Gastroesophageal sphincter (tissue), 4 donors: ENCODE data around the gene ACSF3. TPM values are rescaled to one million over a fixed set of nuclear protein-coding genes. Genes with fewer than 3 reads are reported as not detected.

Experiments used
- ATAC-seq: fragments of 150-250 bp; one replicate; pipeline ENCODE4 v1.9.1; 2016; ENCODE audit warnings: mild to moderate bottlenecking, moderate library complexity
- H3K27ac ChIP-seq, 4 donors: fragments of 200-600 bp; sonication (generic) in 3 of 4; 1 replicate in 3 of 4; 2 replicates in 1 of 4; pipeline ENCODE4 v1.5.1; 2016 to 2019
- H3K27me3 ChIP-seq: fragments of 200-600 bp; sonication (generic); one replicate; pipeline ENCODE4 v1.5.1; 2019
- H3K36me3 ChIP-seq, 2 donors: fragments of 200-600 bp; sonication (generic); one replicate each; pipeline ENCODE4 v1.5.1; 2019; ENCODE audit warnings: control low read depth in 1 of 2
- H3K4me1 ChIP-seq, 3 donors: fragments of 200-600 bp; sonication (generic); 1 replicate in 2 of 3; 2 replicates in 1 of 3; pipeline ENCODE4 v1.5.1; 2016 to 2019; ENCODE audit warnings: control low read depth in 2 of 3
- H3K4me3 ChIP-seq, 2 donors: fragments of 200-600 bp; sonication (generic); one replicate each; pipeline ENCODE4 v1.5.1; 2019; ENCODE audit warnings: mild to moderate bottlenecking in 1 of 2, moderate library complexity in 1 of 2
- H3K9me3 ChIP-seq, 3 donors: fragments of 200-600 bp; sonication (generic); one replicate each; pipeline ENCODE4 v1.5.1; 2017 to 2019; ENCODE audit warnings: control low read depth in 2 of 3
- EP300 ChIP-seq: sonication (generic); formaldehyde crosslinking; IDR thresholded peaks from one replicate; pipeline ENCODE4 v1.6.1; 2017; ENCODE audit warnings: antibody characterized with exemption, mild to moderate bottlenecking
- POLR2A ChIP-seq, 2 donors: fragments of 450-650 bp; IDR thresholded peaks; one replicate each; pipeline ENCODE4 v1.6.1; 2017; ENCODE audit warnings: antibody characterized with exemption in 2 of 2, mild to moderate bottlenecking in 2 of 2, moderate library complexity in 1 of 2
- POLR2AphosphoS5 ChIP-seq: sonication (generic); formaldehyde crosslinking; IDR thresholded peaks from one replicate; pipeline ENCODE4 v1.6.1; 2017; ENCODE audit warnings: antibody characterized with exemption
- WGBS, 2 donors: methylation state at CpG; one replicate each; pipeline ENCODE4 v1.1.5; 2018; ENCODE audit warnings: low coverage in 1 of 2; 5-methylcytosine and 5-hydroxymethylcytosine counted together
- total RNA-seq, 4 donors: library from RNA; depleted of rRNA; stranded (reverse); fragments of >200 nt; gene quantifications; one replicate each; pipeline ENCODE4 v1.1.0, GENCODE V29; 2016
- TF ChIP-seq, protein P1 (sequence below), 4 experiments: fragments of 200-600 bp in 2 of 4; fragments of 450-650 bp in 2 of 4; sonication (generic) in 1 of 4; IDR thresholded peaks; one replicate each; pipeline ENCODE4 v1.5.1; 2017 to 2019; ENCODE audit warnings: antibody characterized with exemption in 4 of 4, mild to moderate bottlenecking in 2 of 4, moderate library complexity in 2 of 4

The ACSF3 gene
- total RNA-seq, 4 donors from 2014 or later = 14.5 to 33.8 (median 28.8) TPM

GRCh38 chr16:89061086-89061485, 32.6 kb upstream of the ACSF3 start:
- H3K4me3 ChIP-seq = no peak overlapping the region
- peaks cover 84% of the 10 kb centered on the region for H3K27me3 ChIP-seq
- H3K27ac ChIP-seq = no peak overlapping the region
- TF ChIP-seq POLR2A (IDR thresholded peaks at IDR 0.05) (no peak), POLR2AphosphoS5 (no peak), EP300 (no peak)
- TF ChIP-seq, protein P1, sequence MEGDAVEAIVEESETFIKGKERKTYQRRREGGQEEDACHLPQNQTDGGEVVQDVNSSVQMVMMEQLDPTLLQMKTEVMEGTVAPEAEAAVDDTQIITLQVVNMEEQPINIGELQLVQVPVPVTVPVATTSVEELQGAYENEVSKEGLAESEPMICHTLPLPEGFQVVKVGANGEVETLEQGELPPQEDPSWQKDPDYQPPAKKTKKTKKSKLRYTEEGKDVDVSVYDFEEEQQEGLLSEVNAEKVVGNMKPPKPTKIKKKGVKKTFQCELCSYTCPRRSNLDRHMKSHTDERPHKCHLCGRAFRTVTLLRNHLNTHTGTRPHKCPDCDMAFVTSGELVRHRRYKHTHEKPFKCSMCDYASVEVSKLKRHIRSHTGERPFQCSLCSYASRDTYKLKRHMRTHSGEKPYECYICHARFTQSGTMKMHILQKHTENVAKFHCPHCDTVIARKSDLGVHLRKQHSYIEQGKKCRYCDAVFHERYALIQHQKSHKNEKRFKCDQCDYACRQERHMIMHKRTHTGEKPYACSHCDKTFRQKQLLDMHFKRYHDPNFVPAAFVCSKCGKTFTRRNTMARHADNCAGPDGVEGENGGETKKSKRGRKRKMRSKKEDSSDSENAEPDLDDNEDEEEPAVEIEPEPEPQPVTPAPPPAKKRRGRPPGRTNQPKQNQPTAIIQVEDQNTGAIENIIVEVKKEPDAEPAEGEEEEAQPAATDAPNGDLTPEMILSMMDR (IDR thresholded peaks at IDR 0.05) = no peak
- H3K4me1 ChIP-seq = no peaks in the 10 kb centered on the region
- no peaks in the 10 kb centered on the region for H3K9me3 ChIP-seq
- no peak for ATAC-seq
- WGBS, 2 donors = 73 to 74% methylated on average over 10 to 19 of the region's 21 CpGs
- H3K36me3 ChIP-seq = no peaks in the 10 kb centered on the region

DNA sequence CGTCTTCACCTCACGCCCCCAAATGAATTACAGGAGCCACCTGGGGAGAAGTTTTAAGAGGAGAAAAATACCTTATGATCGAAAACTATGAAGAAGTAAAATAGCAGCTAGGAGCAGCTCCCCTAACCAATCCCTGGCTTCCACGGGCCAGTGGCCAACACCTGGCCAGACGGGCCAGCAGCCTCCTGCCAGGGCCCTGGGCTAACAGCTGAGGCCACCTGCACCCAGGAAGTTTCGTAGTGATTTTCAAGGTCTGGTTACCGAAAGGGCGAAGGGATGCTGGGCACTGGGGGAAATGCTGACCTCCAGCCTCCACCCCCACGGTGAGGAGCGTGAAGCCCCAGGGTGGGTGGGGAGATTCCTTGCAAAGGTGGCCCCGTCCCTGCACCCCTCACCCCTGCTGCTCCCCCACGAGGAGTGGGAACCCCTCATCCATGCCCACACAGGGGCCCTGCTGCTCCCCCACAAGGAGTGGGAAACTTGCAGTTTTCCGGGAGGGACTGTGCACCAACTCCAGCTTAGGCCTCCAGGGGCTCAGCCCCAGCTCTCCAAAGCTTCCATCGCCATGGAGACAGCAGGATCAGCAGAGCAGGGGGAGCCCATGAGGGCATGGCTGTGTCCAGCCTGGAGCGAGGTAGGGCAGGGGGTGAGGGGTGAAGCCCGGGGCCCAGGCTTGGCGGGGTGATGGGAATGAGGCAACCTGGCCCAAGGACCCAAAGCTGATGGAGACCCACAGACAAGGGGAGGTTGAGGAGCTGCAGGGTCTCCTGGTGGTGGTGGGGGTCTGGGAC, 31.9 kb upstream of the ACSF3 start:
- Histone ChIP-seq H3K4me1 (no peaks in the 10 kb centered on the region), H3K4me3 (no peak overlapping the region), H3K27me3 (peaks cover 84% of the 10 kb centered on the region), H3K36me3 (no peaks in the 10 kb centered on the region), H3K9me3 (no peaks in the 10 kb centered on the region), H3K27ac (no peak overlapping the region)
- no peak for TF ChIP-seq POLR2A (IDR thresholded peaks at IDR 0.05)
- TF ChIP-seq, protein P1 (IDR thresholded peaks at IDR 0.05) = no peak
- no peak for TF ChIP-seq EP300
- no peak for TF ChIP-seq POLR2AphosphoS5
- no peak for ATAC-seq
- 70 to 80% methylated on average over 1 to 2 of the region's 17 CpGs for WGBS, 2 donors

DNA sequence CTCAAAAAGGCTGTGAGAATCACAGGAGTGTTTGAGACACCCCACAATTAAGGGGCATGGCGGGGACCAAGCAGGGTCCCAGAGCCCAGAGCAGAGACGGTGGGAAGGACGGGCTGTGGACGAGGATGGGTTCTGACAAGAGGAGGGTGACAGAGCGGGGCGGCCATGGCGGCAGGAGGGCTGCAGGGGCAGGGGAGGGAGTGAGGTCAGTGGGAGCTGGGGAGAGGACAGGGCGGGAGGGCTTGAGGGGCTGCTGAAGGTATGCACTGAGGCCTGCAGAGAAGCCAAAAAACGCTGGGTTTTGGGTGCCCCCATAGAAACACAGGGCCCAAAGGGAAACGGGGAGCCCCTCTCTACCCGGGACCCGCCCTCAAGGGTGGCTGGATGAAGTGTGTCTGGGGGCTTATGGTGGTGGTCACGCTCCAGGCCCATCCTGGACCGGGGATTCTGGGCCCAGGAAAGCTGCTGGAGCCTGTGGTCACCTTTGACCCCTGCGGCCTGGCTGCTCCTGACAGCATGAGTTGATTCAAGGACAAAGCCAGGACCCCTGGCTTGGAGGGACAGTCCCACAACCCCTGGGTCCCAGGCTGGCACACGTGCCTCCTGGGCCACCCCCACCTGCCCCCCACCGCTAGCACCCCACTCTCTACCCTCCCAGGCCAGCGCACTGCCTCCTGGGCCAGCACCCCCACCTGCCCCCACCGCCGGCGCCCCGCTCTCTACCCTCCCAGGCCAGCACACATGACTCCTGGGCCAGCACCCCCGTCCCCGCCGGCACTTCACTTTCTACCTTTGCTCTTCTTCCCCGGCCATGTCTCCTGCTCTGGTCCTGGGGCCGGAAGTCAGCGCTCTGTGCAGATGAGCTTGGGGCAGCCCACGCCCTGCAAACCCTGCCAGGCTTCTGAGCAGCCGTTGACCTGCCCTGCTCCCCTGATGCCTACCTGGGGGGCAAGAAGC, 31.0 kb upstream of the ACSF3 start:
- Histone ChIP-seq H3K4me3 (no peak overlapping the region), H3K4me1 (no peaks in the 10 kb centered on the region), H3K27me3 (peaks cover 82% of the 10 kb centered on the region), H3K27ac (no peak overlapping the region), H3K9me3 (no peaks in the 10 kb centered on the region), H3K36me3 (no peaks in the 10 kb centered on the region)
- TF ChIP-seq EP300 (no peak), POLR2AphosphoS5 (no peak), POLR2A (IDR thresholded peaks at IDR 0.05) (no peak)
- TF ChIP-seq, protein P1 (IDR thresholded peaks at IDR 0.05) = no peak
- ATAC-seq = no peak
- WGBS, 2 donors = 80 to 84% methylated on average over 8 to 13 of the region's 30 CpGs

GRCh38 chr16:89063768-89064320, 29.8 kb upstream of the ACSF3 start:
- H3K9me3 ChIP-seq = no peaks in the 10 kb centered on the region
- no peak overlapping the region for H3K27ac ChIP-seq
- WGBS, 2 donors = no CpG with 5 or more reads among the region's 17 CpGs
- no peaks in the 10 kb centered on the region for H3K4me1 ChIP-seq
- H3K27me3 ChIP-seq = peaks cover 82% of the 10 kb centered on the region
- no peak for TF ChIP-seq EP300
- no peak for TF ChIP-seq POLR2AphosphoS5
- TF ChIP-seq, protein P1 (IDR thresholded peaks at IDR 0.05) = no peak
- no peak for TF ChIP-seq POLR2A (IDR thresholded peaks at IDR 0.05)
- no peak overlapping the region for H3K4me3 ChIP-seq
- no peak for ATAC-seq
- no peaks in the 10 kb centered on the region for H3K36me3 ChIP-seq
